Pulmonary artery endothelial cell (primary cell): ENCODE results near the gene LIMS2. TPM values are rescaled to one million over a fixed set of nuclear protein-coding genes. Genes with fewer than 3 reads are reported as not detected.

ENCODE experiments used
- DNase-seq: peaks from one replicate; pipeline ENCODE4 v3.0.0-alpha.2; 2011; ENCODE audit warnings: low read depth, low spot score
- total RNA-seq: library from RNA; depleted of rRNA; stranded (reverse); fragments of >200 nt; gene quantifications from 2 replicates; pipeline ENCODE4 v1.2.3, GENCODE V29; 2014

The LIMS2 gene
- total RNA-seq, 1 donor from 2014 or later: 5.7 TPM

DNA sequence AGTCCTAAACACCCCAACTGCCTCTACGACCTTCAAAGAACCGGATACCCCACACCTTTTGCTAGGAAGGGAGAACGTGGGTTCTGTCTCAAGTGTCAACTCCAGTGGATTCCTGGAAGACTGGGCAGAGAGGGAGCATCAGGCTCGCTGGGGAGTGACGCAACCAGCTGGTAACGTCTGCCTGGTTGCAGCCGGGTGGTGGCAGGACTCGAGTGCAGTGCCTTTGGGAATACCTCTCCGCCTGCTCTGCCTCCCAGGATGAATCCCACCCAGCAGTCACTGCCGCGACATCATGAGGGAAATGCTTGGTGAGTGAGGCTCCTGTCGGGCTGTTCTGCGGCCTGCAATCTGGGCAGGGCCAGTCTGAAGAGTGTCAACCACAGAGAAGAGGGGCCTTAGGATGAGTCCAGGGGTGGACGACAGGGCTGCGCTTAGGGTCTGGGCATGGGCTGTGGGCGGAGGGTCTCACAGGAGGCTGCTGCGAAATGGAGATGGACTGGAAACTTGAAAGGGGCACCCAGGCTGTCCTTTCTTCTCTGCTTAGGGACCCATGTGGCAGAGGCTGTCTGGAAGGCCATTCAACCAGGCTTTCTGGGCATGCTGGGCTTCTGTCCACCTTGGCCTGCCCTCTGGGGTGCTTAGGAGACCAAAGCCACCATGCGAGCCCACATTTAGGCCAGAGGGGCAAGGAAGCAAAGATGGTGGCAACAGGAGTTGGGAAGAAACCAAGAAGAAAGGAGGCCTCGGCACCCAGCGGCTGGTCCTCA, 16.5 kb downstream of the LIMS2 start:
- DNase-seq: no peak

DNA sequence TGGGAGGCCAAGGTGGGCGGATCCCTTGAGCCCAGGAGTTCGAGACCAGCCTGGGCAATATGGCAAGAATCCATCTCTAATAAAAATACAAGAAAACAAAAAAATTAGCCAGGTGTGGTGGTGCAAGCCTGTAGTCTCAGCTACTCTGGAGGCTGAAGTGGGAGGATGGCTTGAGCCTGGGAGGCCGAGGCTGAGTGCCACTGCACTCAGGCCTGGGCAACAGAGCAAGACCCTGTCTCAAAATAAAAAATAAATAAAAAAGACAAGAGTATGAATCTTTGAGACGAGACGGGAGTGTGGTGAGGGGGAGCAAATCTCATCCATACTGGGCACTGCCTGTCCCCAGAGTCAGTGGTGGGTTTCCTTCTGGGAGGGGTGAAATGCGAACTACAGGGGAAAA, 17.2 kb downstream of the LIMS2 start:
- DNase-seq: no peak

DNA sequence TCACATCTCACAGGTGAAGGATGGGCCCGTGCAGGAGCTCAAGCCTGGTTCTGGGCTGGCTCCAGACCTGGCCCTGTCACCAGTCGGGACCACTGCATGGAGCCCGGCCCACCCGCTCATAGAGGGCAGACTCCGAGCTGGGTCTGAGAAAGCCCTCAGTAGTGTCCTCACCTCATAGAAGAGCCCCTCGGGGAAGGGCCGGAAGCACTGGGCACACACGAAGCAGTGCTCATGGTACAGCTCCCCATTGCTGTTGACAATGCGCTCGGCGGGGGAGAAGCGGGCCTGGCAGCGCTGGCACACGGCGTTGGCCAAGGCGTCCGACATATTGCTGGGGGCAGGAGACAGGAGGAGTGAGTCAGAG, 18.1 kb downstream of the LIMS2 start:
- no peak for DNase-seq

DNA sequence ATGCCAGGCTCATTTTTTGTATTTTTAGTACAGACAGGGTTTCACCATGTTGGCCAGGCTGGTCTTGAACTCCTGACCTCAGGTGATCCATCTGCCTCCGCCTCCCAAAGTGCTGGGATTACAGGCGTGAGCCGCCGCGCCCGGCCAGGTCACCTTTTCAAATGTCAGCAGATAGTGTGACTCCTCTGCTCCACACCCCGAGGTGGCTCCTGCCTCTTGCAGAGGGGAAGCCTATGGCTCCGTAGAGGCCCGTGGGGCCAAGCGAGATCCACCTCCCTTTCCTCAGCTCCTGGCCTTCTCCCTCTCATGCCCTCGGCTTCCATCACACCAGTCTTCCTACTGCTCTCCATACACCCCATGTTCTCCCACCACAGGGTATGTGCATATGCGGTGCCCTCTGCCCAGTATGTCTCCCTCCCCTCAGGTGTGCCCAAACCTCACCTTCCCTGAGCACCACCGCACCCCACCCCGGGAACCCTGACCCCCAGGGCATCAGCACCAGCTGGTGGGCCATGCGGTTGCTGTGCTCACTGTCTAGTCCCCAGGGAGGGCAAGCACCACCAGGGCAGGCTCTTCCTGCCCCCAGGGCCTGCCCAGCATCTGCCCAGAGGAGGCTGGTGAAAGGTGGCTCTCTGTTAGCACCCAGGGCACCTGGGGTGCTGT, 18.6 kb downstream of the LIMS2 start:
- no peak for DNase-seq

DNA sequence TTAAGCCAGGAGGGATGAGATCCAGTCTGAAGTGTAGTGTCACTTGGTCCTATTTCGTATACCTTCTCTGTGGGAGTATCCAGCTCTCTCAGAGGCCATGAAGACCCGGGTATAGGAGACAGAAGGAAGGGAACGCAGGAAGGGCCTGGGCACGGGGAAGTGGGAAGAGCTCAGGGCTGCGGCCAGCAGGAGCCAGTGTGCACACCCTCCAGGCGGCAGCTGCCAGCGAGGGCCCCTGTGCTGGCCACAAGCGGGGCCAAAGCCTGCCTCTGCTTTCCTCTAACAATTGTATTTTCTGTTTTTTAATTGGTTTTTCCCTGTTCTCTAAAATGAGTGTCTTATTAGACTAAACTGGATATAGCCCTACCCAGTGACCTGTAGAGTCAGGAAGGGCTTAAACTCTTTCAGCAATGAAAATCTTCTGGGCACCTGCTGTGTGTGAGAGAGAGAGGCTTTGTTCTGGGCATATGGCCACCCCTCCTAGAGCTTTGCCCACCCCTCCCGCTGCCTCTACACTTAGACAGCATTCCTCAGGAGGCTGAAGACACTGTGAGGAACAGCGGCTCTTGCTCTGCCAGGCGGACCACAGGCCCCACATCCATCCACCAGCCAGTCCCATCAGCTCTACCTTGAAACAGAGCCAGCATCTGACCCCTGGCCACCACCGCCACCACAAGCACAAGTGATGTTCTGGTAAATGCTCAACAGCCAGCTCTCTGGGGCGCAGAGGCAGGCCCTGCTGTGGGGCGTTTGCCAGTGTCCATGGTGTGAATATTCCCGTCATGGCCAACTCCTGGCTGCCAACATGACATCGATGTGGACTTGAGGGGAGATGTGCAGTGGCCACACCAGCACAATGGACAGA, 19.9 kb downstream of the LIMS2 start:
- DNase-seq: no peak

DNA sequence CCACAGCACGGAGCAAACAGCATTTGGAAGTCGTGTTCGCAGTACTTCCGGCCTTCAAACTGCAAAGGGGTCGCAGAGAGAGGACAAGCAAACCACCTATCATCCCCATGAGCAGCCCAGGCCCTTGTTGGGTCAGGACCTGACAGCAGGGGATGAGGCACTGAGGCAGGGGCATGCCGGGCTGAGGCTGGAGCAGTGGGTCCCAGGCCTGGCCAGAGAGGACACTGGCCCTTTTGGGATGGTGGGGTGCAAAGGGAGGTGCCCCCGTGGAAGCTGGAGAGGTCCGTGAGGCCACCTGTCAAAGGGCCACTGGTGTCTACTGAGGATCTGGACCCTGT, 20.5 kb downstream of the LIMS2 start:
- DNase-seq: no peak

DNA sequence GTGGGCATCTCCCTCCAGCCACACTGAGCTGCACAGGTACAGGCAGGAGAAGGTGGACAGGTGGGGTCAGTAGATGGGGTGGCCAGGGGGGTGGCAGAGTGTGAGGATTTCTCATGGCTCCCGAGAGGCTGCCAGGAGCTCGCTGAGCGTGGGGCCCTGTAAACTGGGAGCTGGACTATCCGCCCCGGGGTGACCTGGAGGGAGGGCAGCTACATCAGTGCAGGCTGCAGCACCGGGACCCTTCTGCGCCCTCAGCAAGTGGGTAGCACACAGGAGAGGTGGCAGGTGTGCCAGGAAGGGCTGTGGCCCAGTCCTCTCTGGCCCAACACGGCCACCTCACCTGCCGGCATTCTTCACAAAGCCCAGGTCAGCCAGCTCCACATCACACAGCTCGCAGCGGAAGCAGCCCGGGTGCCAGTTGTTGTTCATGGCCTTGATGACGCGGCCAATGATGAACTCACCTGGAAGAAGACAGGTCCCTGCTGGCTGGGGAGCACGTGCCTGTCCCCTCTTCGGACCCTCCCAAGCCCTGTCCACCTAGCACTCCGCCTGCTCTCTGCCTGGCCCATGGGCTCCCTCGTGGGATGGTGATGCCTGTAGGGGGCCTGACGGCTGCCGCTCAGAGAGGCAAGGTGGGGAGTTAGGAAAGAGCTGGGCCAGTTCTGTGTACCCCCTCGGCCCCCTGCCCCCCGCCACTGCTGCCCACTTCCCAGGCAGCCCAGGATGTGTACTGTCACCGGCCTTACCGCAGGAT, 21.1 kb downstream of the LIMS2 start:
- DNase-seq: no peak

DNA sequence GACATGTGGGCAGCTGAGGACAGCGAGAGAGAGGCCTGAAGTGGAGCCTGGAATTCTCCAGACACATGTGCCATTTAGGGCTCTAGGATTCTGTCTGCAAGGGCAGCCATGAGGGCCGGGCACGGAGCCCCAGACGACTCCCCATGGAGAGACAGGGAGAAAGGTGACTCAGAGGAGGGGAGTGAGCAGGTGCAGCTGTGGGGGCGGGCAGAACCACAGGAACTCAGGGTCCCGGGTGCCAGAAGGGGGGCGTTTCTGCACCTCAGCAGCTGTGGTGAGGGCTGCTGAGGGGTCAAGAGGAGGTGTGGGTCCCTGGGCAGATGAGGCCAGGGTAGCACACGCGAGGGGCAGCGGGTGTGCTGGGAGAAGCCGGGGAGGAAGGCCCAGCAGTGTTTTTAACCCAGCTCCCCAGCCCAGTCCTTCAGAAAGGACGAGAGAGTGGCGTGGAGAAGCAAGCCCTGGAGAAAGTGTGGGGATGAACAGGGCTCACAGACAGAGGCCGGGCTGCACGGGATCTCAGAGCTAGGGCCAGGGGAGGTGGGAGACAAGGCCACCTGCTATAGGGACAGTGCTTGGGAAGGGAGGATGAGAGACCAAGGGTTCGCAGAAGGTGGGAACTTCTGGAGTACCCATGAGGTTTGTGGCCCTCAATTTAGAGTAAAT, 21.8 kb downstream of the LIMS2 start:
- DNase-seq: no peak

DNA sequence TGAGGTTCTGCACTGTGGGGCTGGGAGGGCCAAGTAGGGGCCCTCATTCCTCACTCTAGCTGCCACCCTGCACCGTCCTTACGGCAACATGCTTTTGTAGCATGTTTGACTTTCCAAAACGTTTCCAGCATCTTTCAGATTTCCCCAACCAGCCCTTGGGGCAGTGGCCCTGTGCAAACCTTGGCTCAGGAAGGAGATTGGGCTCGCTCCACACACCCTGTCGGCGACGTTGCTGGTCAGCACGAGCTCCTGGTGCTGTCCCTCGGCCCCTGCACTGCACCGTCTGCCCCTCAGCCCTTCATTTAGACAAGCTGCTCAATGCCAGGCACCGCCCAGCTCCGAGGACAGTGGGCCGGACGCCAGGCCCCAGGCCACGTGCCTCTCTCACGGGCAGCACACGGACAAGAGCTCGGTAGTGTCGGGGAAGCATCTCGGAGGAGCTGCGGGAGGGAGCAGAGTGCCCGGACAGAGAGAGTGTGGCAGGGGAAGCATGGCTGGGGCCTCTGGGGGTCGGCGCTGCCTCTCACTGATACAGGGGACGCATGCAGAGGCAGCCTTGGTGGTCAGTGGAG, 22.5 kb downstream of the LIMS2 start:
- DNase-seq: no peak

DNA sequence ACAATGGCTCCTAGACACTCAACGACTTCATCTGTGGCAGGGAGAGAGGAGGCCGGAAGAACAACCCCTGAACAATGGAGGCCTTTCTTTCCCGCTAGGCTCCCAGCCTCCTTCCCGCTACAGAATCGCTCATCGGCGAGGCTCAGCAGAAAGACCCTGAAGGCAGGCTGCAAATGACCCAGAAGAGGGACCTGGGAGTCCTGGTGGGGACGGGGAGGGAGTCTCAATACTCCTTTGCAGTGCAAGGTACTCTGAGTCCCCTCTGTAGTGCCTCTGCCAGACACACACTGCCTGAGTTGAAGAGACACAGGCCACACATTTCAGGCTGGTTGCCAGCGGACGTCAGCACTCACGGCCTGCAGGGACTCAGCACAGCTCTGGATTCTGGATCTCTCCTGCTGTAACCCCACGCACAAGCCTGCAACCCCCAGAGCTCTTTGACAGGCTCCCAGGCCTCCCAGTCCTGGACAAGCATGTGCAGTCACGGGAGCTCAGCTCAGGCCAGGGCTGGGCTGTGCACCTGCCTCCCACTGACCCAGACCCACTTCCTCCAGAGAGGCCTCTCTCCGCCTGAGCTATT, 23.3 kb downstream of the LIMS2 start:
- DNase-seq: no peak

DNA sequence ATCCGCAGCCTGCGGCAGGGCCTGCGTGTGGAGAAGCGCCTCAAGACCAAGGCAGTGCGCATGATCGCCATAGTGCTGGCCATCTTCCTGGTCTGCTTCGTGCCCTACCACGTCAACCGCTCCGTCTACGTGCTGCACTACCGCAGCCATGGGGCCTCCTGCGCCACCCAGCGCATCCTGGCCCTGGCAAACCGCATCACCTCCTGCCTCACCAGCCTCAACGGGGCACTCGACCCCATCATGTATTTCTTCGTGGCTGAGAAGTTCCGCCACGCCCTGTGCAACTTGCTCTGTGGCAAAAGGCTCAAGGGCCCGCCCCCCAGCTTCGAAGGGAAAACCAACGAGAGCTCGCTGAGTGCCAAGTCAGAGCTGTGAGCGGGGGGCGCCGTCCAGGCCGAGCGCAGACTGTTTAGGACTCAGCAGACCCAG, 23.9 kb downstream of the LIMS2 start:
- DNase-seq: no peak

DNA sequence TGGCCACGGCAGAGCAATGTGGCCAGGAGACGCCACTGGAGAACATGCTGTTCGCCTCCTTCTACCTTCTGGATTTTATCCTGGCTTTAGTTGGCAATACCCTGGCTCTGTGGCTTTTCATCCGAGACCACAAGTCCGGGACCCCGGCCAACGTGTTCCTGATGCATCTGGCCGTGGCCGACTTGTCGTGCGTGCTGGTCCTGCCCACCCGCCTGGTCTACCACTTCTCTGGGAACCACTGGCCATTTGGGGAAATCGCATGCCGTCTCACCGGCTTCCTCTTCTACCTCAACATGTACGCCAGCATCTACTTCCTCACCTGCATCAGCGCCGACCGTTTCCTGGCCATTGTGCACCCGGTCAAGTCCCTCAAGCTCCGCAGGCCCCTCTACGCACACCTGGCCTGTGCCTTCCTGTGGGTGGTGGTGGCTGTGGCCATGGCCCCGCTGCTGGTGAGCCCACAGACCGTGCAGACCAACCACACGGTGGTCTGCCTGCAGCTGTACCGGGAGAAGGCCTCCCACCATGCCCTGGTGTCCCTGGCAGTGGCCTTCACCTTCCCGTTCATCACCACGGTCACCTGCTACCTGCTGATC, 24.4 kb downstream of the LIMS2 start:
- DNase-seq: no peak

DNA sequence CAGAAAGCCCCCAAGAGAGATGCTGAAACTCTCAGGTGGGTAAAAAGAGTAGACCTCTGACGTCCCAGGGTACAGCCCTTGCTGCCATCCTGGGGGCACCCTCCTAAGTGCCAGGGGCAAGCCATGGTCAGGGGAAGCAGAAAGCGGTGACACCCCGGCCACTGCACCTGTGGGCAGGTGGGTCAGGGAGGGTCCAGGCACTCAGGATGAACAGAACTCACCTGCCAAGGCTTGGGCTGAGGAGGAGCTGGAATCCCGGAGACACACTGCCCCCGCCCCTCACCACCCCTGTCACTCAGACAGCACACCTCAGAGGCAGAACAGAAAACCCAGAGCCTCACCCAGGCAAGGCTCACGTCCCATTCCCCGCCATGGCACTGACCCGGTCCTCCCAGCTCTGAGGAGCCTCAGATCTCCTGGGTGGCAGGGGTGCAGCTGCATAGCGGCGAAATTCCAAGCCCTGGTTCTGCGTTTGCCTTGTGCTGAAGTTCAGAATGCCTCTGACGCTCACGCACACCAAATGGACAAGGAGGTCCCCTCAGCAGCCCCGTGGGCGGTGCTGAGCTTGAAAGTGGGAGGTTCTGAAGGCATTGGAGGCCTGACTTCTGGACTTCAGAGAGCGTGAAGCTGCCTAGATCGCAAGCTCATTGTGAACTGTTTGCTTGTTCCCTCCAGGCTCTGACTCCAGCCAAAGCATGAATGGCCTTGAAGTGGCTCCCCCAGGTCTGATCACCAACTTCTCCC, 25.1 kb downstream of the LIMS2 start:
- DNase-seq: no peak

DNA sequence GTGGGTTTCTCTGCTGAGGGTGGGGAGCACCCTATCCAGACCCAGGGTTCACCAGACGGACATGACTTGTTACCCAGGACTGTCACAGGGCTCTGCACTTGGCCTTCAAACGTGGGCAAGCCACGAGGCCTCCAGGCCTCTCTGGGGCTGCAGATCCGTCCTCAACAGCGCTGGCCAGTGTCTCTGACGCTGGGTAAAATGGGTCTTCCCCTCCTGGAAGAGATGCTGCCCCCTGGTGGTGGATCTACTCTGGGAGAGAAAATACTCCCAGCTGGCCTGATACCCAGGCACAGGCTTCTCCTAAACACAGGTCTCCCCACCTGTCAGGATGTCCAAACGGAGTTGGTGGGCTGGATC, 25.7 kb downstream of the LIMS2 start:
- peak; percentile 64 for DNase-seq

DNA sequence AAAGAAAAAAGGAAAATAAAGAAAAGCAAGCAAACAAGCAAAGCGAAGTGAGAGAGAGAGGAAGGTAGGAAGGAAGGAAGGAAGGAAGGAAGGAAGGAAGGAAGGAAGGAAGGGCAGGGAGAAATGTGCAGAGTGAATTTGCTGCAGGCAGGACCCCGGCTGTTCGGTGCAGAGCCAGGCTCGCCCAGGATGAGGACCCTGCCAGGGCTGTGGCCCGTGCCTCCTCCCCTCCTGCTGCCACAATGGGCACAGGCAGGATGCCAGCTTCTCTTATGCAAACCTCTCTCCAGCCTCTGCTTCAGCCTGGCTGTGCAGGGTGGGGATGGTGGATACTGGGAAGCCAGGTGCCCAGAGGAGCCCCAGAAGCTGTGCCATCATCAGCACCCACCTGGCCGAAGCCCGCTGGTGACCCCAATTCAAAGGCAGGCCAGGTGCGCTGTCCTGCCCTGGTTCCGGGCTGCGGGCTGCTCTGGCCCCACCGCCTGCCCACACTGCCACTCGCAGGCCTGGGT, 26.2 kb downstream of the LIMS2 start:
- DNase-seq: no peak

DNA sequence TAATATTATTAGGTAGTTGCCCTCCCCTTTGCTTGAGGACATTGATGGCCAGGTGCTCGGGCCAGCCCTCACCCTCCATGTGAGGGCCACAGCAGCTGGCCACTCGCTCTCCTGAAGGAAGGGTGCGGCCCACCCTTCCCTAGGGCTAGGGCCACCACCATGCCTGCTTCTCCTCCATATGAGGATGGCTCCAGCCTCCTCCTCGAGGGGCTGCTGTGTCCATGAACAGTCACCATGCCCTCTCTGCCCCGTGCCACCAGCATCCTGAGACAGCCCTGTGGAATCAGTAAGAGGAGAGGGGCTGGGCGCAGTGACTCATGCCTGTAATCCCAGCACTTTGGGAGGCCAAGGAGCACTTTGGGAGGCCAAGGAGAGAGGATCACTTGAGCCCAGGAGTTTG, 27.0 kb downstream of the LIMS2 start:
- no peak for DNase-seq

DNA sequence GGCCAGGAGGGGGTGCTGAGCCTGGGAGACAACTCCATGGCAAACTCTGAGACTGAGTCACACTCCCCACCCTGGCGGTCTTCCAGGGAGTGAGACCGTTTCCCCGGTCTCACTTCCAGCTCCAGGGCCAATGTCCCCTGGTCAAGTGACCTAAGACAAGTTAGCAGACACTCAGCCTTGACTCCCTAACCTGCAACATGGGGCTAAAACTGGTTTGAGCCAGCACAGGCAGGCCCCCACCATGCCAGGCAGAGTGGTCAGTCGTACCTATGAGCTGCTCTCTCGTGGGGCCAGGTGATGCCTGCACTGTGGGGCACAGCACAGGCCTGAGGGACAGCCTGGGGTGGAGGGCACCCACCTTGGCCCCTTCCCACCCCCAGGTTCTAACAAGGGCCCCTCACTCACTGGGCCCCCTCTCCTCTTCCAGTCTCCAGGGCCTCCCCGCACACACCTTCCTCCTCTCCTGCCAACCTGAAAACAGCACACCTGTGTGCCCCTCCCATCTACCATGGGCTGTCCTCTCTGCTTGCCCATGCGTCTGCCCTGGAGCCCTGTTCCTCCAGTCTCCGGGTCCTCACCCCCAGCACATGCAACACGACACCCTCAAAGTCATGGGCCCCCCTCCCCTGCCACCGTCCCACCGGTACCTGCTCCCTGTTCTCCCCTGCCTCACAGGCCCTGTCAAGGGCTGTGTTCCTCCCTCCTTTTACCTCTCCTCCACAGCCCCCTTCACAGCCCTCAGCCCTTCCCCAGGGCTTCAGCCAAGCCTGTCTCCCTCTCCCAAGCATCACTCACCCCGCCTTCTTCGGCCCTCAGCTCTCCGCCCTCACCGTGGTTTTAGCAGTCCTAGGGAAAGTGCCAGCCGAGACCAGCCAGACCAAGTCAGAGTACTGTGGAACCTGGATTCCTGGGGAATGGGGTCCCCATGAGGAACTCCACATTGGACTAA, 27.8 kb downstream of the LIMS2 start:
- DNase-seq: no peak
